Spleen (tissue), 11 donors: ENCODE measurements around the gene NECAB3. TPM values are rescaled to one million over a fixed set of nuclear protein-coding genes. Genes with fewer than 3 reads are reported as not detected.

ENCODE experiments used
- DNase-seq: peaks from one replicate; pipeline ENCODE4 v3.0.0-alpha.2; 2020
- H3K27ac ChIP-seq, 8 donors: fragments of 200-600 bp; sonication (generic) in 7 of 8; 1 replicate in 4 of 8; 2 replicates in 4 of 8; pipeline versions ENCODE4 v1.5.0 to v1.8.0; 2016 to 2021; ENCODE audit warnings: inconsistent platforms in 4 of 8, mild to moderate bottlenecking in 4 of 8, moderate library complexity in 1 of 8
- H3K27me3 ChIP-seq, 7 donors: fragments of 200-600 bp; sonication (generic) in 6 of 7; replicated peaks in 1 of 7; 1 replicate in 4 of 7; 2 replicates in 3 of 7; pipeline versions ENCODE4 v1.5.0 to v1.8.0; 2016 to 2021; ENCODE audit warnings: inconsistent platforms in 3 of 7, mild to moderate bottlenecking in 1 of 7
- H3K36me3 ChIP-seq, 6 donors: fragments of 200-600 bp; sonication (generic) in 5 of 6; 1 replicate in 4 of 6; 2 replicates in 2 of 6; pipeline versions ENCODE4 v1.5.0 to v1.8.0; 2016 to 2021; ENCODE audit warnings: inconsistent platforms in 2 of 6
- H3K4me1 ChIP-seq, 6 donors: fragments of 200-600 bp; sonication (generic) in 5 of 6; 1 replicate in 3 of 6; 2 replicates in 3 of 6; pipeline versions ENCODE4 v1.5.0 to v1.8.0; 2016 to 2021; ENCODE audit warnings: inconsistent platforms in 3 of 6
- H3K4me3 ChIP-seq, 8 donors: fragments of 200-600 bp; sonication (generic) in 7 of 8; 1 replicate in 4 of 8; 2 replicates in 4 of 8; pipeline versions ENCODE4 v1.5.0 to v1.8.0; 2016 to 2021; ENCODE audit warnings: inconsistent platforms in 4 of 8, mild to moderate bottlenecking in 4 of 8, moderate library complexity in 2 of 8
- H3K9me3 ChIP-seq, 8 donors: fragments of 200-600 bp; sonication (generic) in 7 of 8; 1 replicate in 4 of 8; 2 replicates in 4 of 8; pipeline versions ENCODE4 v1.5.0 to v1.8.0; 2016 to 2021; ENCODE audit warnings: inconsistent platforms in 4 of 8
- POLR2A ChIP-seq, 3 donors: fragments of 450-650 bp; IDR thresholded peaks; one replicate each; pipeline ENCODE4 v1.5.1; 2017; ENCODE audit warnings: antibody characterized with exemption in 3 of 3, mild to moderate bottlenecking in 1 of 3
- POLR2AphosphoS5 ChIP-seq, 3 donors: sonication (generic); formaldehyde crosslinking; IDR thresholded peaks; one replicate each; pipeline ENCODE4 v1.5.1; 2017; ENCODE audit warnings: antibody characterized with exemption in 3 of 3
- WGBS, 5 donors: extraction: QIAGEN DNeasy Blood & Tissue Kit in 3 of 5; methylation state at CpG; one replicate each; pipeline versions ENCODE4 v1.1.5 to v1.1.7; 2013 to 2018; 5-methylcytosine and 5-hydroxymethylcytosine counted together
- intact Hi-C: fragments of 100-400 bp; cut with DNase I; formaldehyde crosslinking; loops from one replicate; pipeline ENCODE4 v1.15.0; 2023; ENCODE audit warnings: low total_unique reads
- polyA plus RNA-seq, 3 donors: library from polyadenylated mRNA; stranded (reverse); fragments of 200-250 nt; gene quantifications; one replicate each; pipeline ENCODE4 v1.2.1, GENCODE V29; 2013
- total RNA-seq, 7 donors: library from RNA; depleted of rRNA in 3 of 7; stranded (reverse); fragments of >200 nt in 3 of 7; fragmentation: NEBNext Ultra II Directional in 4 of 7; extraction: Animal tissue kit (Norgen Biotek cat#: 25700) in 4 of 7; gene quantifications; one replicate each; pipeline versions ENCODE4 v1.1.0 to v1.2.1, GENCODE V29; 2016 to 2021
- TF ChIP-seq, protein P1 (sequence below), 11 experiments: fragments of 200-600 bp in 7 of 11; fragments of 450-650 bp in 4 of 11; sonication (generic) in 4 of 11; IDR thresholded peaks in 8 of 11; conservative IDR thresholded peaks in 3 of 11; 1 replicate in 7 of 11; 2 replicates in 4 of 11; pipeline versions ENCODE4 v1.4.0 to v1.8.0; 2016 to 2021; ENCODE audit warnings: antibody characterized with exemption in 11 of 11, inconsistent platforms in 4 of 11, mild to moderate bottlenecking in 1 of 11
- donor health status: healthy with polysubstance abuse.
- donor health status: DM: no; HTN: no; CAD: no; lungs with moderate emphysema.
- donor health status: DM: no; HTN: no; CAD: no.
- donor health status: Bipolar disorder and iron deficiency.
- donor health status: healthy.
- donor health status: DM: no; HTN: no; CAD: no.
- donor health status: DM: yes; HTN: yes; CAD: no.

Gene NECAB3
- total and polyA plus RNA-seq, 10 donors, result 8.6 to 39.0 (median 18.4) TPM

DNA sequence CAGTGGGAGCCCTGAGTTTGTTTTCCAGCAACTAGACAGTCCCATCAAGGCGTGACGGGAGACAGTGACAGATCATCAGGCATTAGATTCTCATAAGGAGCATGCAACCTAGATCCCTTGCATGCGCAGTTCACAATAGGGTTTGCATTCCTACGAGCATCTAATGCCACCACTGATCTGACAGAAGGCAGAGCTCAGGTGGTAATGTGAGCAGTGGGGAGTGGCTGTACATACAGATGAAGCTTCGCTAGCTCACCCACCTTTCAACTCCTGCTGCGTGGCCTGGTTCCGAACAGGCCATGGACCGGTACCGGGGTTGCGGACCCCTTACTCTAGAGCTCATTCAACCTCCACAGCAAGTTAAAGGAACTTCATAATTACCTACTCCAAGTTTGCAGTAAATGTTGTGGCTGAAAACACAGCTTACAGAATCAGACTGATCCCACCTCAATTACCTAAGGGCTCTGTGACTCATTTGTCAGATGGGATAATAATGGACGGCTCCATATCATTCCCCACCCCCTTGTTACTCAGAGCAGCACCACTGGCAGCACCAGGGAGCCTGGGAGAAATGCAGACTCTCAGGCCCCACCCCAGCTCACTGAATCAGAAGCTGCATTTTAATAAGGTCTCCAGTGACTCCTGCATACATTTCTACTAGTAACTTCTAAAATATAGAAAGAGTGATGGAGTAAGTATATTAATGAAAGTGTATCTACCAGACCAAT is 30.1 kb upstream of the NECAB3 start:
- Histone ChIP-seq H3K4me1 (no peaks in the 10 kb centered on the region), H3K27me3 (no peaks in the 10 kb centered on the region), H3K4me3 (no peak overlapping the region), H3K9me3 (peaks cover 0 to 8% (median 0%) of the 10 kb centered on the region in 8 donors), H3K27ac (no peak overlapping the region), H3K36me3 (peaks cover 0 to 56% (median 22%) of the 10 kb centered on the region in 6 donors)
- intact Hi-C loops, result no loop called here
- TF ChIP-seq POLR2A (IDR thresholded peaks at IDR 0.05) (no peak), POLR2AphosphoS5 (IDR thresholded peaks at IDR 0.05) (no peak)
- TF ChIP-seq, protein P1, sequence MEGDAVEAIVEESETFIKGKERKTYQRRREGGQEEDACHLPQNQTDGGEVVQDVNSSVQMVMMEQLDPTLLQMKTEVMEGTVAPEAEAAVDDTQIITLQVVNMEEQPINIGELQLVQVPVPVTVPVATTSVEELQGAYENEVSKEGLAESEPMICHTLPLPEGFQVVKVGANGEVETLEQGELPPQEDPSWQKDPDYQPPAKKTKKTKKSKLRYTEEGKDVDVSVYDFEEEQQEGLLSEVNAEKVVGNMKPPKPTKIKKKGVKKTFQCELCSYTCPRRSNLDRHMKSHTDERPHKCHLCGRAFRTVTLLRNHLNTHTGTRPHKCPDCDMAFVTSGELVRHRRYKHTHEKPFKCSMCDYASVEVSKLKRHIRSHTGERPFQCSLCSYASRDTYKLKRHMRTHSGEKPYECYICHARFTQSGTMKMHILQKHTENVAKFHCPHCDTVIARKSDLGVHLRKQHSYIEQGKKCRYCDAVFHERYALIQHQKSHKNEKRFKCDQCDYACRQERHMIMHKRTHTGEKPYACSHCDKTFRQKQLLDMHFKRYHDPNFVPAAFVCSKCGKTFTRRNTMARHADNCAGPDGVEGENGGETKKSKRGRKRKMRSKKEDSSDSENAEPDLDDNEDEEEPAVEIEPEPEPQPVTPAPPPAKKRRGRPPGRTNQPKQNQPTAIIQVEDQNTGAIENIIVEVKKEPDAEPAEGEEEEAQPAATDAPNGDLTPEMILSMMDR (IDR thresholded peaks at IDR 0.05 in 8 of 11, conservative IDR thresholded peaks at IDR 0.05 in 3 of 11), result no peak
- 90 to 97% (median 96%) methylated on average over 11 of the region's 11 CpGs for WGBS, 5 donors
- DNase-seq, result no peak

DNA sequence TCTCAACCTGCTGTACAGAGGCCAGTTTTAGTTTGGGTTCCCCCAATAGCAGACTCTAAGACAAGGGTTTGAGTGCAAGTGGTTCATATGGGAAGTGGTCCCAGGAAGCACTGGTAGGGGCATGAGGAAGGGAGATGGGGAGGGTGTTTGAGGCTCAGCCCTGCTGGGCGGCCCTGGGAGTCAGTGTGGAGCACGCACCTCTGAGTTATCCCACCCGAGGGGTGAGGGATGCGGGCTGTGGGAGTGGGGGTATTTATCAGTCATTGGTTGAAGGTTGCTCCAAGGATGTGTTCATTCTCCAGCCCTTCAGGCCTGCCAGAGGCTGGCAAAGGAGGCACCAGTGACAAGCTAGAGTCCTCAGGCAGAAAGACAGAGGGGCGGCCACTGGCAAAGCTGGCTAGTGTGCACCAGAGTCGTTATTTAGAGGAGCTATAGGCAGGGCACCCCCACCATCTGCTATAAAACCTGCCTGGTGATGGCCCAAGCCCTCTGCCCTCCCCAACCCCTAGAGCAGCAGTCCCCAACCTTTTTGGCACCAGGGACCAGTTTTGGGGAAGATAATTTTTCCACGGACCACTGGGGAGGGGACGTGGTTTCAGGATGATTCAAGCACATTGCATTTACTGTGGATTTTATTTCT is 29.4 kb upstream of the NECAB3 start:
- 89 to 96% (median 93%) methylated on average over 8 of the region's 8 CpGs for WGBS, 5 donors
- Histone ChIP-seq H3K9me3 (peaks cover 0 to 8% (median 0%) of the 10 kb centered on the region in 8 donors), H3K27me3 (no peaks in the 10 kb centered on the region), H3K27ac (no peak overlapping the region), H3K4me3 (no peak overlapping the region), H3K4me1 (no peaks in the 10 kb centered on the region), H3K36me3 (peaks cover 0 to 49% (median 19%) of the 10 kb centered on the region in 6 donors)
- TF ChIP-seq, protein P1 (IDR thresholded peaks at IDR 0.05 in 8 of 11, conservative IDR thresholded peaks at IDR 0.05 in 3 of 11), result no peak
- TF ChIP-seq POLR2AphosphoS5 (IDR thresholded peaks at IDR 0.05) (no peak), POLR2A (IDR thresholded peaks at IDR 0.05) (no peak)
- intact Hi-C loops, result no loop called here
- DNase-seq, result no peak

DNA sequence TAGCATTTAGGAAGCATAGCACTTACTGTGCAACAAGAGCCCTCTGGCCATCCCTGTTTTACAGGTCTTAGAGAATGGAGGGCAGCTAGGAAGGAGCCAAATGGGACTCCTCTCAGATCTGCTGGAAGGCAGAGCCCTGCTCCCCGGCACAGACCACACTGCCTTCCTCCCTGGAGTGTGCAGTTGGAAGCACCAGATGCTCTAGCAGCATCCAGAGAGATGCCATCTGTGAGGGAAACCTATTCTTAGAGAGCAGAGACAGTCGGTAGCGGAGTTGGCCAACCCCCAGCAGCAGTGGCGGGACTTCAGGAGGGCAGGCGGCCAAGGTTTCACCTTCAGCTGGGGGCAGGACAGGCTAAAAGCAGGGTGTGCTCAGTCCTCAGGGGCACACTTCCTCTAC is 28.6 kb upstream of the NECAB3 start:
- no peak for DNase-seq
- intact Hi-C loops, result no loop called here
- H3K27ac ChIP-seq, result no peak overlapping the region
- H3K4me3 ChIP-seq, result no peak overlapping the region
- peaks cover 0 to 42% (median 19%) of the 10 kb centered on the region in 6 donors for H3K36me3 ChIP-seq
- TF ChIP-seq POLR2AphosphoS5 (IDR thresholded peaks at IDR 0.05) (no peak), POLR2A (IDR thresholded peaks at IDR 0.05) (no peak)
- TF ChIP-seq, protein P1 (IDR thresholded peaks at IDR 0.05 in 8 of 11, conservative IDR thresholded peaks at IDR 0.05 in 3 of 11), result no peak
- no peaks in the 10 kb centered on the region for H3K27me3 ChIP-seq
- 61 to 94% (median 73%) methylated on average over 4 to 5 of the region's 5 CpGs for WGBS, 5 donors
- peaks cover 0 to 13% (median 0%) of the 10 kb centered on the region in 8 donors for H3K9me3 ChIP-seq
- no peaks in the 10 kb centered on the region for H3K4me1 ChIP-seq
